HL-60 (cell line): ENCODE data around the gene JMJD1C.

Source experiments
- POLR2AphosphoS5 ChIP-seq: IDR thresholded peaks from 2 replicates; pipeline ENCODE4 v1.6.1; 2012; ENCODE audit warnings: low read depth
- TF ChIP-seq, protein P1 (sequence below): IDR thresholded peaks from one replicate; pipeline ENCODE4 v1.5.1; 2011; ENCODE audit warnings: low read length, control low read depth, inconsistent platforms; ENCODE audit not compliant: insufficient read depth
- TF ChIP-seq, protein P2 (sequence below): IDR thresholded peaks from 2 replicates; pipeline ENCODE4 v1.6.1; 2012; ENCODE audit warnings: low read depth; ENCODE audit not compliant: insufficient replicate concordance

DNA sequence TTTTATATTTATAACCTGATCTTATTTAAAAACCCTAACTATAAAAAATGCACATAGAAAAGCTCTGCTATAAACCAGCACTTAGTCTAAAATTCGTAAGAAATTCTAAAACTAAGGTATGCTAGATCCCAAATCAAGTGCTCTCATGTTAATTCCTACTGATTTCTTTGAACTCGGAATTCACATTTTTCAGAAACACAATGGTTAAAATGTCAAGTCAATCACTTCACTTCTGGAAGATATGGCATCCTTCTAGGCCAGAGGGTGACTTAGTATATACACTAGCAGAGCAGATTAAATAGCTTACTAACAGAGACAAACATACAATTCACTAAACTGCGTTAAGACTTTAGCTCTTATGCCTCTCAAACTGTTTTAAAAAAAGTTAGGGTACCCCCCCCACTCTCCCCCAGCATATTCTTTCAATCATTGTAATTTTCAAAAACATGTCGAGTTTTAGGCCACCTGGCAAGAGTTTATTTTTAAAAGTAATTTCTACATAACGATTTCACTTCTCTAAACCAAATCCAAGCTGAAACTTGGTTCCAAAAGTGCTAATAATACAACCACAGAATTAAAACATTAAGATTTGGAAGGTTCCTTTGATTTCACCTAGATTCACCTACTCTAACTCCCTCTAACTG, 203.2 kb downstream of the JMJD1C start:
- TF ChIP-seq, protein P1, sequence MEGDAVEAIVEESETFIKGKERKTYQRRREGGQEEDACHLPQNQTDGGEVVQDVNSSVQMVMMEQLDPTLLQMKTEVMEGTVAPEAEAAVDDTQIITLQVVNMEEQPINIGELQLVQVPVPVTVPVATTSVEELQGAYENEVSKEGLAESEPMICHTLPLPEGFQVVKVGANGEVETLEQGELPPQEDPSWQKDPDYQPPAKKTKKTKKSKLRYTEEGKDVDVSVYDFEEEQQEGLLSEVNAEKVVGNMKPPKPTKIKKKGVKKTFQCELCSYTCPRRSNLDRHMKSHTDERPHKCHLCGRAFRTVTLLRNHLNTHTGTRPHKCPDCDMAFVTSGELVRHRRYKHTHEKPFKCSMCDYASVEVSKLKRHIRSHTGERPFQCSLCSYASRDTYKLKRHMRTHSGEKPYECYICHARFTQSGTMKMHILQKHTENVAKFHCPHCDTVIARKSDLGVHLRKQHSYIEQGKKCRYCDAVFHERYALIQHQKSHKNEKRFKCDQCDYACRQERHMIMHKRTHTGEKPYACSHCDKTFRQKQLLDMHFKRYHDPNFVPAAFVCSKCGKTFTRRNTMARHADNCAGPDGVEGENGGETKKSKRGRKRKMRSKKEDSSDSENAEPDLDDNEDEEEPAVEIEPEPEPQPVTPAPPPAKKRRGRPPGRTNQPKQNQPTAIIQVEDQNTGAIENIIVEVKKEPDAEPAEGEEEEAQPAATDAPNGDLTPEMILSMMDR, result no peak
- TF ChIP-seq POLR2AphosphoS5, result no peak
- TF ChIP-seq, protein P2, sequence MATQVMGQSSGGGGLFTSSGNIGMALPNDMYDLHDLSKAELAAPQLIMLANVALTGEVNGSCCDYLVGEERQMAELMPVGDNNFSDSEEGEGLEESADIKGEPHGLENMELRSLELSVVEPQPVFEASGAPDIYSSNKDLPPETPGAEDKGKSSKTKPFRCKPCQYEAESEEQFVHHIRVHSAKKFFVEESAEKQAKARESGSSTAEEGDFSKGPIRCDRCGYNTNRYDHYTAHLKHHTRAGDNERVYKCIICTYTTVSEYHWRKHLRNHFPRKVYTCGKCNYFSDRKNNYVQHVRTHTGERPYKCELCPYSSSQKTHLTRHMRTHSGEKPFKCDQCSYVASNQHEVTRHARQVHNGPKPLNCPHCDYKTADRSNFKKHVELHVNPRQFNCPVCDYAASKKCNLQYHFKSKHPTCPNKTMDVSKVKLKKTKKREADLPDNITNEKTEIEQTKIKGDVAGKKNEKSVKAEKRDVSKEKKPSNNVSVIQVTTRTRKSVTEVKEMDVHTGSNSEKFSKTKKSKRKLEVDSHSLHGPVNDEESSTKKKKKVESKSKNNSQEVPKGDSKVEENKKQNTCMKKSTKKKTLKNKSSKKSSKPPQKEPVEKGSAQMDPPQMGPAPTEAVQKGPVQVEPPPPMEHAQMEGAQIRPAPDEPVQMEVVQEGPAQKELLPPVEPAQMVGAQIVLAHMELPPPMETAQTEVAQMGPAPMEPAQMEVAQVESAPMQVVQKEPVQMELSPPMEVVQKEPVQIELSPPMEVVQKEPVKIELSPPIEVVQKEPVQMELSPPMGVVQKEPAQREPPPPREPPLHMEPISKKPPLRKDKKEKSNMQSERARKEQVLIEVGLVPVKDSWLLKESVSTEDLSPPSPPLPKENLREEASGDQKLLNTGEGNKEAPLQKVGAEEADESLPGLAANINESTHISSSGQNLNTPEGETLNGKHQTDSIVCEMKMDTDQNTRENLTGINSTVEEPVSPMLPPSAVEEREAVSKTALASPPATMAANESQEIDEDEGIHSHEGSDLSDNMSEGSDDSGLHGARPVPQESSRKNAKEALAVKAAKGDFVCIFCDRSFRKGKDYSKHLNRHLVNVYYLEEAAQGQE, result no peak
